Body of pancreas (tissue), 4 donors: Measurements from ENCODE around the gene PRRC2B. TPM values are rescaled to one million over a fixed set of nuclear protein-coding genes. Genes with fewer than 3 reads are reported as not detected.
"Not testable (repeated sequence)": the region's sequence is repeated elsewhere in the genome, so short reads cannot be mapped to it uniquely, and the experiment has no call there.

Experiments used
- ATAC-seq: fragments of 150-250 bp; one replicate; pipeline ENCODE4 v1.9.1; 2016
- DNase-seq, 4 donors: peaks; one replicate each; pipeline ENCODE4 v3.0.0-alpha.2; 2019
- H3K27ac ChIP-seq, 4 donors: fragments of 200-600 bp; sonication (generic); 1 replicate in 3 of 4; 2 replicates in 1 of 4; pipeline versions ENCODE4 v1.5.1 to v1.6.1; 2016 to 2019; ENCODE audit warnings: mild to moderate bottlenecking in 1 of 4, mixed read lengths in 1 of 4, moderate library complexity in 1 of 4
- H3K27me3 ChIP-seq, 2 donors: fragments of 200-600 bp; sonication (generic); one replicate each; pipeline ENCODE4 v1.6.0; 2016; ENCODE audit warnings: mild to moderate bottlenecking in 1 of 2
- H3K36me3 ChIP-seq, 2 donors: fragments of 200-600 bp; sonication (generic); replicated peaks in 1 of 2; 2 replicates each; pipeline ENCODE4 v1.5.1; 2016; ENCODE audit warnings: low read depth in 2 of 2; ENCODE audit not compliant: insufficient read depth in 1 of 2
- H3K4me1 ChIP-seq: fragments of 200-600 bp; sonication (generic); one replicate; pipeline ENCODE4 v1.6.0; 2016
- H3K4me3 ChIP-seq, 2 donors: fragments of 200-600 bp; sonication (generic); 1 replicate in 1 of 2; 2 replicates in 1 of 2; pipeline ENCODE4 v1.5.1; 2016 to 2019
- H3K9me3 ChIP-seq, 3 donors: fragments of 200-600 bp; sonication (generic); 1 replicate in 2 of 3; 2 replicates in 1 of 3; pipeline ENCODE4 v1.5.1; 2016
- POLR2A ChIP-seq, 3 donors: fragments of 450-650 bp; IDR thresholded peaks; one replicate each; pipeline ENCODE4 v1.6.1; 2016; ENCODE audit warnings: antibody characterized with exemption in 3 of 3, mild to moderate bottlenecking in 2 of 3
- WGBS, 2 donors: methylation state at CpG; one replicate each; pipeline ENCODE4 v1.1.5; 2017; 5-methylcytosine and 5-hydroxymethylcytosine counted together
- intact Hi-C: fragments of 100-400 bp; cut with DNase I; formaldehyde crosslinking; loops from one replicate; pipeline ENCODE4 v1.15.1; 2023
- total RNA-seq, 2 donors: library from RNA; depleted of rRNA; stranded (reverse); fragments of >200 nt; gene quantifications; one replicate each; pipeline ENCODE4 v1.1.0, GENCODE V29; 2016
- TF ChIP-seq, protein P1 (sequence below), 7 experiments: fragments of 450-650 bp in 4 of 7; fragments of 200-600 bp in 3 of 7; sonication (generic) in 3 of 7; IDR thresholded peaks; one replicate each; pipeline ENCODE4 v1.5.1; 2016 to 2019; ENCODE audit warnings: antibody characterized with exemption in 7 of 7

Gene PRRC2B
- total RNA-seq, 2 donors from 2014 or later = 78.3 to 177 TPM

GRCh38 chr9:131447600-131447999, 53.7 kb downstream of the PRRC2B start:
- H3K9me3 ChIP-seq = no peaks in the 10 kb centered on the region
- 25 to 32% methylated on average over 13 of the region's 14 CpGs for WGBS, 2 donors
- H3K4me3 ChIP-seq = no peak overlapping the region
- H3K4me1 ChIP-seq = peaks cover 9% of the 10 kb centered on the region
- no peaks in the 10 kb centered on the region for H3K27me3 ChIP-seq
- peak overlapping the region in 1 of 4 donors; percentile 25 for H3K27ac ChIP-seq
- intact Hi-C loops = no loop called here
- peaks cover 7 to 14% of the 10 kb centered on the region in 2 donors for H3K36me3 ChIP-seq
- ATAC-seq = peak; percentile 57
- TF ChIP-seq POLR2A (IDR thresholded peaks at IDR 0.05) = no peak
- TF ChIP-seq, protein P1, sequence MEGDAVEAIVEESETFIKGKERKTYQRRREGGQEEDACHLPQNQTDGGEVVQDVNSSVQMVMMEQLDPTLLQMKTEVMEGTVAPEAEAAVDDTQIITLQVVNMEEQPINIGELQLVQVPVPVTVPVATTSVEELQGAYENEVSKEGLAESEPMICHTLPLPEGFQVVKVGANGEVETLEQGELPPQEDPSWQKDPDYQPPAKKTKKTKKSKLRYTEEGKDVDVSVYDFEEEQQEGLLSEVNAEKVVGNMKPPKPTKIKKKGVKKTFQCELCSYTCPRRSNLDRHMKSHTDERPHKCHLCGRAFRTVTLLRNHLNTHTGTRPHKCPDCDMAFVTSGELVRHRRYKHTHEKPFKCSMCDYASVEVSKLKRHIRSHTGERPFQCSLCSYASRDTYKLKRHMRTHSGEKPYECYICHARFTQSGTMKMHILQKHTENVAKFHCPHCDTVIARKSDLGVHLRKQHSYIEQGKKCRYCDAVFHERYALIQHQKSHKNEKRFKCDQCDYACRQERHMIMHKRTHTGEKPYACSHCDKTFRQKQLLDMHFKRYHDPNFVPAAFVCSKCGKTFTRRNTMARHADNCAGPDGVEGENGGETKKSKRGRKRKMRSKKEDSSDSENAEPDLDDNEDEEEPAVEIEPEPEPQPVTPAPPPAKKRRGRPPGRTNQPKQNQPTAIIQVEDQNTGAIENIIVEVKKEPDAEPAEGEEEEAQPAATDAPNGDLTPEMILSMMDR (IDR thresholded peaks at IDR 0.05) = no peak
- DNase-seq = peak in 2 of 4 donors; percentile 39 to 57

DNA sequence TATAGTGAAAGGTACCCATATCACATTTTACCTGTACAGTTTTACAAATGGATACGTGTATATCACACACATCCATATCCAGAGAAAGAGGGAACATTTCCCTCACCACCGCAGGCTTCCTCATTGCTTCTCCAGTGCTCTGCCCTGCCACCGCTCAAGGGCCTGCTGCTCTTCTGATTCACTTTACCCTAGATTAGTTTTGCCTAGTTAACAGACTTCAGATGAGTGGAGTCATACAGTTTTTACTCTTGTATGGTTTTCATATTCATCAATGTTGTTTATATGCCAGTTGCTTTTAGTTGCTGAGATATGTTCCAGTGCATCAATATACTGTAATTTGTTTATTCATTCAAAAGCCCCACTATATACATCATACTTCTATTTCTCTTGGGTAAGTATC, 54.9 kb downstream of the PRRC2B start:
- WGBS, 2 donors = 86 to 97% methylated on average over 3 of the region's 3 CpGs
- ATAC-seq (no peak), DNase-seq (no peak)
- H3K9me3 ChIP-seq = no peaks in the 10 kb centered on the region
- H3K4me1 ChIP-seq = peaks cover 9% of the 10 kb centered on the region
- H3K36me3 ChIP-seq = peaks cover 7 to 14% of the 10 kb centered on the region in 2 donors
- no peaks in the 10 kb centered on the region for H3K27me3 ChIP-seq
- intact Hi-C loops = no loop called here
- no peak overlapping the region for H3K4me3 ChIP-seq
- H3K27ac ChIP-seq = no peak overlapping the region
- TF ChIP-seq POLR2A (IDR thresholded peaks at IDR 0.05) = no peak
- TF ChIP-seq, protein P1 (IDR thresholded peaks at IDR 0.05) = no peak

DNA sequence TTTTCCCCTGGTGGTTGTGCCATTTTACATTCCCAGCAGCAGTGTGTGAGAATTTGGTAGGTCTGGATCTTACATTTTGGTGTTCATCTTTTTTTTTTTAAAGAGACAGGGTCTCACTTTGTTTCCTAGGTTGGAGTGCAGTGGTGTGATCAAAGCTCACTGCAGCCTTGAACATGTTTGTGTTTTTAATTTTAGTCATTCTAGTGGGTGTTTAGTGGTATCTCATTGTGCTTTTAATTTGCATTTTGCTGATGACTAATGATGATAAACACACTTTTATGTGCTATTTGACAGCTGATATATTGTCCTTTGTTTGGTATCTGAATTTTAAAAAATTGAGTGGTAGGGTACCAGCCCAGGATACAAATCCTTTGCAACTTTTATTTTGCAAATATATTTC, 55.4 kb downstream of the PRRC2B start:
- H3K27me3 ChIP-seq = no peaks in the 10 kb centered on the region
- no peak for TF ChIP-seq POLR2A (IDR thresholded peaks at IDR 0.05)
- TF ChIP-seq, protein P1 (IDR thresholded peaks at IDR 0.05) = no peak
- peaks cover 5 to 10% of the 10 kb centered on the region in 2 donors for H3K36me3 ChIP-seq
- DNase-seq (no peak), ATAC-seq (no peak)
- H3K4me3 ChIP-seq = no peak overlapping the region
- intact Hi-C loops = no loop called here
- peaks cover 9% of the 10 kb centered on the region for H3K4me1 ChIP-seq
- no peak overlapping the region for H3K27ac ChIP-seq
- H3K9me3 ChIP-seq = no peaks in the 10 kb centered on the region

GRCh38 chr9:131454028-131454427, 60.1 kb downstream of the PRRC2B start:
- Histone ChIP-seq H3K27ac (no peak overlapping the region), H3K4me3 (no peak overlapping the region), H3K4me1 (peaks cover 9% of the 10 kb centered on the region), H3K9me3 (no peaks in the 10 kb centered on the region), H3K36me3 (peaks cover 10 to 28% of the 10 kb centered on the region in 2 donors), H3K27me3 (no peaks in the 10 kb centered on the region)
- intact Hi-C loops = no loop called here
- DNase-seq = no peak
- TF ChIP-seq POLR2A (IDR thresholded peaks at IDR 0.05) = no peak
- TF ChIP-seq, protein P1 (IDR thresholded peaks at IDR 0.05) = no peak
- ATAC-seq = no peak

DNA sequence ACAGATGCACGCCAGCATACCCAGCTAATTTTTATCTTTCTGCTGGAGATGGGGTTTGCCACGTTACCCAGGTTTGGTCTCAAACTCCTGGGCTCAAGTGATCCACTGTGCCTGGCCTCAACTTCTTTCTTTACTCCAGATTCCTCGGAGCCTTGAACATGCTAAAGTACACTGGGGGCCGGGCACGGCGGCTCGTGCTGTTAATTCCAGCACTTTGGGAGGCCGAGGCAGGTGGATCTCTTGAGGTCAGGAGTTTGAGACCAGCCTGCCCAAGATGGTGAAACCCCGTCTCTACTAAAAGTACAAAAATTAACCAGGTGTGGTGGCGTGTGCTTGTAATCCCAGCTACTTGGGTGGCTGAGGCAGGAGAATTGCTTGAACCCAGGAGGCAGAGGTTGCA, 61.8 kb downstream of the PRRC2B start:
- H3K27ac ChIP-seq, H3K4me3 ChIP-seq, H3K27me3 ChIP-seq, DNase-seq, H3K9me3 ChIP-seq, H3K4me1 ChIP-seq, ATAC-seq, intact Hi-C loops: not testable (repeated sequence)
- WGBS, 2 donors = 95 to 98% methylated on average over 10 of the region's 10 CpGs
- H3K36me3 ChIP-seq = peaks cover 10 to 39% of the 10 kb centered on the region in 2 donors
